SKM-1 (cell line): ENCODE measurements around the gene SMYD3.
"Not testable (repeated sequence)": the region's sequence is repeated elsewhere in the genome, so short reads cannot be mapped to it uniquely, and the experiment has no call there.

Source experiments
- DNase-seq: peaks from one replicate; lab custom pipeline; 2025; ENCODE audit not compliant: unreplicated experiment; lab: John Stamatoyannopoulos, UW

SMYD3 gene

GRCh38 chr1:246081138-246081702, 425.9 kb downstream of the SMYD3 start:
- DNase-seq, result no peak

GRCh38 chr1:246080031-246080430, 427.0 kb downstream of the SMYD3 start:
- no peak for DNase-seq

GRCh38 chr1:246078888-246079252, 428.2 kb downstream of the SMYD3 start:
- no peak for DNase-seq

GRCh38 chr1:246078126-246078887, 428.8 kb downstream of the SMYD3 start:
- DNase-seq, result no peak

- no peak for DNase-seq
Observed at GRCh38 chr1:246077476-246077875, 429.6 kb downstream of the SMYD3 start.

GRCh38 chr1:246074421-246074820, 432.7 kb downstream of the SMYD3 start:
- no peak for DNase-seq

- DNase-seq, result no peak
Observed at GRCh38 chr1:246072456-246072955, 434.6 kb downstream of the SMYD3 start.

- not testable (repeated sequence) for DNase-seq
Observed at GRCh38 chr1:246071981-246072380, 435.1 kb downstream of the SMYD3 start.

GRCh38 chr1:246071561-246071960, 435.5 kb downstream of the SMYD3 start:
- DNase-seq, result not testable (repeated sequence)

- DNase-seq, result no peak
Observed at GRCh38 chr1:246069581-246069980, 437.5 kb downstream of the SMYD3 start.

- DNase-seq, result no peak
Observed at GRCh38 chr1:246068619-246069509, 438.2 kb downstream of the SMYD3 start.

GRCh38 chr1:246068217-246068512, 438.9 kb downstream of the SMYD3 start:
- no peak for DNase-seq

GRCh38 chr1:246067432-246068216, 439.5 kb downstream of the SMYD3 start:
- no peak for DNase-seq

GRCh38 chr1:246066573-246066972, 440.5 kb downstream of the SMYD3 start:
- no peak for DNase-seq

- DNase-seq, result no peak
Observed at GRCh38 chr1:246065592-246065991, 441.5 kb downstream of the SMYD3 start.

- no peak for DNase-seq
Observed at GRCh38 chr1:246064891-246065290, 442.2 kb downstream of the SMYD3 start.

- no peak for DNase-seq
Observed at GRCh38 chr1:246063013-246063616, 444.0 kb downstream of the SMYD3 start.

GRCh38 chr1:246058466-246058865, 448.6 kb downstream of the SMYD3 start:
- DNase-seq, result no peak

- no peak for DNase-seq
Observed at GRCh38 chr1:246052603-246053002, 454.5 kb downstream of the SMYD3 start.

- DNase-seq, result no peak
Observed at GRCh38 chr1:246051909-246052518, 455.1 kb downstream of the SMYD3 start.
